Liver (tissue), 9 donors: ENCODE measurements around the gene AOPEP. TPM values are rescaled to one million over a fixed set of nuclear protein-coding genes. Genes with fewer than 3 reads are reported as not detected.

ENCODE experiments used
- DNase-seq: peaks from one replicate; pipeline ENCODE4 v3.0.0-alpha.2; 2017; ENCODE audit warnings: low spot score
- H3K27ac ChIP-seq, 2 donors: one replicate each; pipeline ENCODE4 v1.7.0; 2013; ENCODE audit warnings: inconsistent platforms in 2 of 2, low read length in 2 of 2, control low read depth in 1 of 2, low read depth in 1 of 2, mild to moderate bottlenecking in 1 of 2
- H3K27me3 ChIP-seq, 4 donors: one replicate each; pipeline versions ENCODE4 v1.6.1 to v1.7.0; 2013; ENCODE audit warnings: low read length in 3 of 4, inconsistent platforms in 1 of 4, mild to moderate bottlenecking in 1 of 4, moderate library complexity in 1 of 4; ENCODE audit not compliant: control insufficient read depth in 4 of 4, insufficient read depth in 4 of 4
- H3K36me3 ChIP-seq, 4 donors: one replicate each; pipeline versions ENCODE4 v1.6.1 to v1.7.0; 2013; ENCODE audit warnings: low read length in 3 of 4, mild to moderate bottlenecking in 3 of 4, low read depth in 1 of 4, moderate library complexity in 1 of 4; ENCODE audit not compliant: control insufficient read depth in 4 of 4, insufficient read depth in 3 of 4
- H3K4me1 ChIP-seq, 4 donors: one replicate each; pipeline versions ENCODE4 v1.6.1 to v1.7.0; 2013; ENCODE audit warnings: low read length in 3 of 4, mild to moderate bottlenecking in 3 of 4, moderate library complexity in 1 of 4; ENCODE audit not compliant: control insufficient read depth in 4 of 4, insufficient read depth in 4 of 4
- H3K4me3 ChIP-seq, 3 donors: one replicate each; pipeline versions ENCODE4 v1.6.1 to v1.7.0; 2013; ENCODE audit warnings: low read length in 3 of 3, control low read depth in 1 of 3, low read depth in 1 of 3, mild to moderate bottlenecking in 1 of 3
- H3K9ac ChIP-seq, 2 donors: one replicate each; pipeline ENCODE4 v1.7.0; 2013; ENCODE audit warnings: low read length in 2 of 2, mild to moderate bottlenecking in 2 of 2, moderate library complexity in 2 of 2, control low read depth in 1 of 2, low read depth in 1 of 2
- H3K9me3 ChIP-seq, 4 donors: one replicate each; pipeline versions ENCODE4 v1.6.1 to v1.7.0; 2013; ENCODE audit warnings: low read length in 3 of 4; ENCODE audit not compliant: control insufficient read depth in 4 of 4
- ATF3 ChIP-seq: IDR thresholded peaks from 2 replicates; pipeline ENCODE4 v1.6.1; 2016; ENCODE audit warnings: antibody characterized with exemption
- CTCF ChIP-seq: fragments of 150-350 bp; IDR thresholded peaks from 2 replicates; pipeline ENCODE4 v1.5.1; 2017; ENCODE audit warnings: improper control_type of control experiment, low read depth, low read length; ENCODE audit not compliant: missing input control
- EGR1 ChIP-seq, 2 donors: IDR thresholded peaks; 2 replicates each; pipeline ENCODE4 v1.6.1; 2016 to 2018; ENCODE audit warnings: antibody characterized with exemption in 2 of 2, low read depth in 2 of 2
- FOXA1 ChIP-seq: IDR thresholded peaks from 2 replicates; pipeline ENCODE4 v1.6.1; 2016; ENCODE audit warnings: antibody characterized with exemption
- FOXA2 ChIP-seq: IDR thresholded peaks from 2 replicates; pipeline ENCODE4 v1.6.1; 2016; ENCODE audit warnings: antibody characterized with exemption
- GABPA ChIP-seq, 2 donors: IDR thresholded peaks in 1 of 2; conservative IDR thresholded peaks in 1 of 2; 2 replicates each; pipeline ENCODE4 v1.6.1; 2016; ENCODE audit warnings: antibody characterized with exemption in 2 of 2, mild to moderate bottlenecking in 1 of 2, moderate library complexity in 1 of 2
- HNF4A ChIP-seq, 2 donors: conservative IDR thresholded peaks; 2 replicates each; pipeline ENCODE4 v1.6.1; 2016; ENCODE audit warnings: antibody characterized with exemption in 2 of 2, mild to moderate bottlenecking in 2 of 2
- HNF4G ChIP-seq: IDR thresholded peaks from 2 replicates; pipeline ENCODE4 v1.6.1; 2016; ENCODE audit warnings: antibody characterized with exemption
- JUND ChIP-seq, 2 donors: IDR thresholded peaks; 2 replicates each; pipeline ENCODE4 v1.6.1; 2016; ENCODE audit warnings: antibody characterized with exemption in 2 of 2
- MAX ChIP-seq: IDR thresholded peaks from 2 replicates; pipeline ENCODE4 v1.6.1; 2016; ENCODE audit warnings: antibody characterized with exemption
- NR2F2 ChIP-seq: IDR thresholded peaks from 2 replicates; pipeline ENCODE4 v1.6.1; 2016; ENCODE audit warnings: antibody characterized with exemption
- RAD21 ChIP-seq, 2 donors: IDR thresholded peaks; 2 replicates each; pipeline ENCODE4 v1.6.1; 2016; ENCODE audit warnings: antibody characterized with exemption in 2 of 2, mild to moderate bottlenecking in 2 of 2
- REST ChIP-seq: IDR thresholded peaks from 2 replicates; pipeline ENCODE4 v1.6.1; 2016; ENCODE audit warnings: antibody characterized with exemption, mild to moderate bottlenecking
- RXRA ChIP-seq, 2 donors: IDR thresholded peaks; 2 replicates each; pipeline ENCODE4 v1.6.1; 2017 to 2018; ENCODE audit warnings: antibody characterized with exemption in 2 of 2, mild to moderate bottlenecking in 1 of 2
- SP1 ChIP-seq: IDR thresholded peaks from 2 replicates; pipeline ENCODE4 v1.6.1; 2018; ENCODE audit warnings: antibody characterized with exemption, mild to moderate bottlenecking
- TAF1 ChIP-seq: conservative IDR thresholded peaks from 2 replicates; pipeline ENCODE4 v1.6.1; 2016; ENCODE audit warnings: antibody characterized with exemption, mild to moderate bottlenecking
- YY1 ChIP-seq: IDR thresholded peaks from 2 replicates; pipeline ENCODE4 v1.6.1; 2016; ENCODE audit warnings: antibody characterized with exemption, mild to moderate bottlenecking
- ZBTB33 ChIP-seq: IDR thresholded peaks from 2 replicates; pipeline ENCODE4 v1.6.1; 2016; ENCODE audit warnings: antibody characterized with exemption
- WGBS: extraction: QIAGEN DNeasy Blood & Tissue Kit; methylation state at CpG from one replicate; pipeline ENCODE4 v1.1.7; 2013; 5-methylcytosine and 5-hydroxymethylcytosine counted together
- polyA plus RNA-seq, 2 donors: library from polyadenylated mRNA; stranded (reverse) in 1 of 2; unstranded in 1 of 2; fragments of 200-250 nt in 1 of 2; fragments of >200 nt in 1 of 2; fragmentation: Nextera tagmentation in 1 of 2; extraction: Ambion mirVana in 1 of 2; gene quantifications; one replicate each; pipeline versions ENCODE4 v1.2.1 to v1.2.3, GENCODE V29; 2013 to 2015
- total RNA-seq, 2 donors: library from RNA; depleted of rRNA; stranded (reverse); fragments of >200 nt; gene quantifications; one replicate each; pipeline ENCODE4 v1.2.3, GENCODE V29; 2014
- donor health status: healthy.
- donor health status: healthy.
- donor health status: healthy.
- donor health status: healthy.
- donor health status: healthy.

Gene AOPEP
- total and polyA plus RNA-seq, 4 donors, result 22.2 to 77.1 (median 34.8) TPM

- Histone ChIP-seq H3K9me3 (no peaks in the 10 kb centered on the region), H3K27ac (no peak overlapping the region), H3K9ac (no peak overlapping the region), H3K4me3 (no peak overlapping the region), H3K36me3 (no peaks in the 10 kb centered on the region), H3K27me3 (no peaks in the 10 kb centered on the region), H3K4me1 (peaks cover 11 to 15% (median 12%) of the 10 kb centered on the region in 4 donors)
- no peak for TF ChIP-seq NR2F2
- no peak for TF ChIP-seq ZBTB33
- TF ChIP-seq GABPA (IDR thresholded peaks at IDR 0.05 in 1 of 2, conservative IDR thresholded peaks at IDR 0.05 in 1 of 2), result no peak
- TF ChIP-seq HNF4A (conservative IDR thresholded peaks at IDR 0.05), result no peak
- no peak for TF ChIP-seq REST
- TF ChIP-seq RAD21 (IDR thresholded peaks at IDR 0.05), result no peak
- TF ChIP-seq MAX, result no peak
- no peak for TF ChIP-seq HNF4G
- TF ChIP-seq CTCF, result no peak
- TF ChIP-seq EGR1 (IDR thresholded peaks at IDR 0.05; ENCODE audit: low read depth in 2 of 2), result no peak
- no peak for TF ChIP-seq YY1
- no peak for TF ChIP-seq ATF3
- no peak for TF ChIP-seq JUND (IDR thresholded peaks at IDR 0.05)
- no peak for TF ChIP-seq FOXA1
- no peak for TF ChIP-seq FOXA2
- no peak for TF ChIP-seq TAF1
- no peak for TF ChIP-seq RXRA (IDR thresholded peaks at IDR 0.05)
- no peak for TF ChIP-seq SP1
- DNase-seq, result no peak
- WGBS, result 95% methylated on average over 3 of the region's 3 CpGs
Measured at GRCh38 chr9:94896512-94896911, 170.0 kb downstream of the AOPEP start.
